A549 (cell line): ENCODE measurements around the gene TMEM198.

Experiments used
- MYC ChIP-seq: IDR thresholded peaks from 2 replicates; pipeline ENCODE4 v1.6.1; 2012; ENCODE audit warnings: mild to moderate bottlenecking, inconsistent platforms, low read length, improper control_type of control experiment, borderline replicate concordance
- POLR2A ChIP-seq: IDR thresholded peaks from 2 replicates; pipeline ENCODE4 v1.6.1; 2012; ENCODE audit warnings: mild to moderate bottlenecking, low read length
- RAD21 ChIP-seq, 2 experiments: fragments of >200 bp in 1 of 2; sonication (Bioruptor Twin) in 1 of 2; formaldehyde crosslinking in 1 of 2; IDR thresholded peaks in 1 of 2; conservative IDR thresholded peaks in 1 of 2; 2 replicates in 1 of 2; 3 replicates in 1 of 2; pipeline ENCODE4 v1.6.1; 2012 to 2018; ENCODE audit warnings: inconsistent platforms in 1 of 2
- TF ChIP-seq, protein P1 (sequence below): fragments of >200 bp; sonication (Bioruptor Twin); formaldehyde crosslinking; IDR thresholded peaks from 3 replicates; pipeline ENCODE4 v1.5.1; 2016
- TF ChIP-seq, protein P2 (sequence below): IDR thresholded peaks from 2 replicates; pipeline ENCODE4 v1.6.1; 2012

DNA sequence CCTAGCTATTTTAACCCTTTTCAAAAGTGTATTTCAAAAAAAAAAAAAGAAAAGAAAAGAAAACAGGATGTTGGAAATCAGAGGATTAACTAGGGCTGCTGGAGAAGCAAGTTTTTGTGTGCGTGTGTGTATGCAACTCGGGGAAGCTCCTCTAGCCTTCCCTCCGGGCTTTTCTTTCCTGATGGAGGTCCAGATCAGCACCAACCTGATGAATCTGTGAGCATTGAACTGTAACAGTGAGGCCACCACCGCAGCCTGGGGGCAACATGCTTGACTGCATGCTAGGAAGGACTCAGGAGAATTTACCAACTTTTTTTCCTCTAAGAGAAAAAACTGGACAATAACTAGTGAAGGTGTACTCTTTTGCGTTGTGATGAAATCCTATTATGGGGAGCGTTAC is 25.2 kb downstream of the TMEM198 start:
- TF ChIP-seq, protein P1, sequence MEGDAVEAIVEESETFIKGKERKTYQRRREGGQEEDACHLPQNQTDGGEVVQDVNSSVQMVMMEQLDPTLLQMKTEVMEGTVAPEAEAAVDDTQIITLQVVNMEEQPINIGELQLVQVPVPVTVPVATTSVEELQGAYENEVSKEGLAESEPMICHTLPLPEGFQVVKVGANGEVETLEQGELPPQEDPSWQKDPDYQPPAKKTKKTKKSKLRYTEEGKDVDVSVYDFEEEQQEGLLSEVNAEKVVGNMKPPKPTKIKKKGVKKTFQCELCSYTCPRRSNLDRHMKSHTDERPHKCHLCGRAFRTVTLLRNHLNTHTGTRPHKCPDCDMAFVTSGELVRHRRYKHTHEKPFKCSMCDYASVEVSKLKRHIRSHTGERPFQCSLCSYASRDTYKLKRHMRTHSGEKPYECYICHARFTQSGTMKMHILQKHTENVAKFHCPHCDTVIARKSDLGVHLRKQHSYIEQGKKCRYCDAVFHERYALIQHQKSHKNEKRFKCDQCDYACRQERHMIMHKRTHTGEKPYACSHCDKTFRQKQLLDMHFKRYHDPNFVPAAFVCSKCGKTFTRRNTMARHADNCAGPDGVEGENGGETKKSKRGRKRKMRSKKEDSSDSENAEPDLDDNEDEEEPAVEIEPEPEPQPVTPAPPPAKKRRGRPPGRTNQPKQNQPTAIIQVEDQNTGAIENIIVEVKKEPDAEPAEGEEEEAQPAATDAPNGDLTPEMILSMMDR = no peak
- TF ChIP-seq MYC = no peak
- TF ChIP-seq RAD21 (conservative IDR thresholded peaks at IDR 0.05 in 1 of 2, IDR thresholded peaks at IDR 0.05 in 1 of 2) = no peak
- TF ChIP-seq, protein P2, sequence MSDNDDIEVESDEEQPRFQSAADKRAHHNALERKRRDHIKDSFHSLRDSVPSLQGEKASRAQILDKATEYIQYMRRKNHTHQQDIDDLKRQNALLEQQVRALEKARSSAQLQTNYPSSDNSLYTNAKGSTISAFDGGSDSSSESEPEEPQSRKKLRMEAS = no peak
- no peak for TF ChIP-seq POLR2A
